ENCODE results near the gene ONECUT2. TPM values are rescaled to one million over a fixed set of nuclear protein-coding genes. Genes with fewer than 3 reads are reported as not detected.

ONECUT2 gene
- total RNA-seq, 1 experiment from 2014 or later = 4.3 TPM

- ChIA-PET POLR2A (no interaction called here), RAD21 (ENCODE audit: low non-redundant PET in 1 of 2, low total read pairs in 2 of 2, uncharacterized antibody in 2 of 2, unreplicated experiment in 2 of 2) (no interaction called here), CTCF (no interaction called here)
- no peaks in the 10 kb centered on the region for H3K36me3 ChIP-seq (ENCODE audit: control insufficient read depth in 1 of 2, insufficient read depth in 2 of 2, low read length in 2 of 2)
- no peak overlapping the region for H3K4me2 ChIP-seq (ENCODE audit: low read length)
- H3K9me3 ChIP-seq (ENCODE audit: control insufficient read depth in 1 of 2, insufficient read depth in 1 of 2, low read depth in 1 of 2, low read length in 2 of 2) = no peaks in the 10 kb centered on the region
- intact Hi-C loops (cut with micrococcal nuclease) = no loop called here
- H3K27me3 ChIP-seq (ENCODE audit: insufficient read depth, low read length) = peaks cover 24% of the 10 kb centered on the region
- no peak overlapping the region for H3K9ac ChIP-seq (ENCODE audit: low read length)
- no peak overlapping the region for H2AFZ ChIP-seq (ENCODE audit: low read depth, low read length, poor library complexity, severe bottlenecking)
- H3K4me3 ChIP-seq (replicated peaks in 1 of 2; ENCODE audit: low read depth in 1 of 2, low read length in 2 of 2) = no peak overlapping the region
- H3K27ac ChIP-seq (ENCODE audit: low read depth, low read length) = no peak overlapping the region
- no TSS peak for BruUV-seq (replicated peaks)
- DNase-seq (ENCODE audit: low read depth, low spot score) (no peak), ATAC-seq (no peak)
- H3K9me2 ChIP-seq (ENCODE audit: insufficient read depth) = no peaks in the 10 kb centered on the region
- TF ChIP-seq REST (IDR thresholded peaks at IDR 0.05; ENCODE audit: low read depth) (no peak), POLR2A (IDR thresholded peaks at IDR 0.05; ENCODE audit: borderline replicate concordance, extremely low read depth, insufficient read depth, insufficient read length) (no peak), ELF1 (IDR thresholded peaks at IDR 0.05; ENCODE audit: borderline replicate concordance, low read depth) (no peak), SRF (IDR thresholded peaks at IDR 0.05; ENCODE audit: low read depth) (no peak), ZNF274 (IDR thresholded peaks at IDR 0.05; ENCODE audit: low read depth, low read length) (no peak), CBX3 (IDR thresholded peaks at IDR 0.05; ENCODE audit: low read depth) (no peak), CTCF (IDR thresholded peaks at IDR 0.05 in 2 of 3, conservative IDR thresholded peaks at IDR 0.05 in 1 of 3; ENCODE audit: borderline replicate concordance in 1 of 3, insufficient read depth in 1 of 3, low read depth in 2 of 3, low read length in 2 of 3) (no peak), MAX (IDR thresholded peaks at IDR 0.05) (no peak), RAD21 (IDR thresholded peaks at IDR 0.05; ENCODE audit: low read depth) (no peak), TCF7L2 (IDR thresholded peaks at IDR 0.05; ENCODE audit: borderline replicate concordance, extremely low read depth, insufficient read depth, insufficient read length) (no peak)
- no peaks in the 10 kb centered on the region for H3K79me2 ChIP-seq (ENCODE audit: insufficient read depth, low read length)
- no peaks in the 10 kb centered on the region for H3K4me1 ChIP-seq (ENCODE audit: control insufficient read depth in 1 of 2, insufficient read depth in 2 of 2, low read length in 2 of 2)
- no peaks in the 10 kb centered on the region for H4K20me1 ChIP-seq (ENCODE audit: insufficient read depth)
These were observed 24.4 kb upstream of the ONECUT2 start for GRCh38 chr18:57410749-57411148.

Measured in HCT116 (cell line).